ENCODE measurements around the gene HEPN1. TPM values are rescaled to one million over a fixed set of nuclear protein-coding genes. Genes with fewer than 3 reads are reported as not detected.

HEPN1 gene
- total and polyA plus RNA-seq, 8 donors, result 0.11 TPM; not detected in 7

GRCh38 chr11:124935548-124936514 is 16.8 kb downstream of the HEPN1 start, which contains the start of gene HEPACAM:
Gene HEPACAM (minus strand): TSS chr11:124936047. CDS start chr11:124936006, 41 bp downstream.
- WGBS, 2 donors, result 68 to 77% methylated on average over 18 of the region's 18 CpGs
- no peak for FAIRE-seq

GRCh38 chr11:124937336-124937935 is 18.4 kb downstream of the HEPN1 start:
- Histone ChIP-seq H3K27ac (no peak overlapping the region), H3K9me3 (no peaks in the 10 kb centered on the region), H3K27me3 (peaks cover 0 to 3% (median 0%) of the 10 kb centered on the region in 4 donors), H3K4me1 (no peaks in the 10 kb centered on the region), H3K4me3 (no peak overlapping the region), H3K36me3 (no peaks in the 10 kb centered on the region)
- intact Hi-C loops (cut with DNase I), result no loop called here
- ATAC-seq, result no peak
- TF ChIP-seq, protein P1, sequence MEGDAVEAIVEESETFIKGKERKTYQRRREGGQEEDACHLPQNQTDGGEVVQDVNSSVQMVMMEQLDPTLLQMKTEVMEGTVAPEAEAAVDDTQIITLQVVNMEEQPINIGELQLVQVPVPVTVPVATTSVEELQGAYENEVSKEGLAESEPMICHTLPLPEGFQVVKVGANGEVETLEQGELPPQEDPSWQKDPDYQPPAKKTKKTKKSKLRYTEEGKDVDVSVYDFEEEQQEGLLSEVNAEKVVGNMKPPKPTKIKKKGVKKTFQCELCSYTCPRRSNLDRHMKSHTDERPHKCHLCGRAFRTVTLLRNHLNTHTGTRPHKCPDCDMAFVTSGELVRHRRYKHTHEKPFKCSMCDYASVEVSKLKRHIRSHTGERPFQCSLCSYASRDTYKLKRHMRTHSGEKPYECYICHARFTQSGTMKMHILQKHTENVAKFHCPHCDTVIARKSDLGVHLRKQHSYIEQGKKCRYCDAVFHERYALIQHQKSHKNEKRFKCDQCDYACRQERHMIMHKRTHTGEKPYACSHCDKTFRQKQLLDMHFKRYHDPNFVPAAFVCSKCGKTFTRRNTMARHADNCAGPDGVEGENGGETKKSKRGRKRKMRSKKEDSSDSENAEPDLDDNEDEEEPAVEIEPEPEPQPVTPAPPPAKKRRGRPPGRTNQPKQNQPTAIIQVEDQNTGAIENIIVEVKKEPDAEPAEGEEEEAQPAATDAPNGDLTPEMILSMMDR (IDR thresholded peaks at IDR 0.05), result no peak
- 54 to 74% methylated on average over 3 of the region's 3 CpGs for WGBS, 2 donors
- no peak for FAIRE-seq
- no peak for DNase-seq

More at GRCh38 chr11:124935548-124936514, 16.8 kb downstream of the HEPN1 start, which contains the start of gene HEPACAM:
- DNase-seq (no peak), ATAC-seq (no peak)
- TF ChIP-seq, protein P1 (IDR thresholded peaks at IDR 0.05), result no peak
- peaks cover 0 to 3% (median 0%) of the 10 kb centered on the region in 4 donors for H3K27me3 ChIP-seq
- H3K4me1 ChIP-seq, result no peaks in the 10 kb centered on the region
- H3K36me3 ChIP-seq, result no peaks in the 10 kb centered on the region
- no peaks in the 10 kb centered on the region for H3K9me3 ChIP-seq
- intact Hi-C loops (cut with DNase I), result no loop called here
- H3K27ac ChIP-seq, result no peak within 1 kb of the TSS
- no peak within 1 kb of the TSS for H3K4me3 ChIP-seq

DNA sequence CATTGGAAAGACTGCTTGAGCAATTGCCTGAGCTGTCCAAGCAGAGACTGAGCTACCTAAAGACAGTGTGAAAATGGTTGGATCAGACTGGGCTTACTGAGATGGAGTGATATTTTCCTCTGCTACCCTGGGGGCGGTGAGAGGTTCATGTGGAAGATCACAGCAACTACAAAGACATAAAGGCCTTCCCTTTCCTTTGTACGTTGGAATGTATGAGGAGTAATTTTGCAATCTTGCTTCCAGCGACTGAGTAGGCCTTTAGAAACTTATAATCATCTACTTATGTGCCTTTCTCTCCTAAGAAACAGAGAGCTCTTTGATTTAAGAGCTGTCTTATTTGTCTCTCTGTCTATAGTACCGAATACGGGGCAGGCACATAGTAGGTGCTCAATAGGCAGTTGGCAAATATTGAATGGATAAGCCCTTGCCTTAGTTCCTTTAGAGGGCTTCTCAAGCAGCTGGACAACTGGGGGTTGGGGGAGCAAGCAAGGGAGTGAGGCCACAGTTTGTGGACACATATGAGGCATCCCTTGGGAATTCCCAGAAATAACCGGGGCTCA is 19.2 kb downstream of the HEPN1 start:
- WGBS, 2 donors, result 54 to 62% methylated on average over 6 of the region's 6 CpGs
- H3K36me3 ChIP-seq, result no peaks in the 10 kb centered on the region
- H3K9me3 ChIP-seq, result no peaks in the 10 kb centered on the region
- H3K4me3 ChIP-seq, result no peak overlapping the region
- intact Hi-C loops (cut with DNase I), result no loop called here
- DNase-seq (no peak), ATAC-seq (no peak), FAIRE-seq (no peak)
- TF ChIP-seq, protein P1 (IDR thresholded peaks at IDR 0.05), result no peak
- no peaks in the 10 kb centered on the region for H3K4me1 ChIP-seq
- peaks cover 0 to 2% (median 0%) of the 10 kb centered on the region in 4 donors for H3K27me3 ChIP-seq
- H3K27ac ChIP-seq, result no peak overlapping the region

GRCh38 chr11:124938970-124939369 is 19.9 kb downstream of the HEPN1 start:
- Histone ChIP-seq H3K4me1 (no peaks in the 10 kb centered on the region), H3K27me3 (no peaks in the 10 kb centered on the region), H3K9me3 (no peaks in the 10 kb centered on the region), H3K27ac (no peak overlapping the region), H3K36me3 (no peaks in the 10 kb centered on the region), H3K4me3 (no peak overlapping the region)
- ATAC-seq, result no peak
- WGBS, 2 donors, result 67 to 74% methylated on average over 6 of the region's 6 CpGs
- FAIRE-seq, result no peak
- intact Hi-C loops (cut with DNase I), result no loop called here
- TF ChIP-seq, protein P1 (IDR thresholded peaks at IDR 0.05), result no peak
- no peak for DNase-seq

All from pancreas (tissue), 10 donors.